Stimulated activated CD8-positive, alpha-beta memory T cell treated with anti-CD3 and anti-CD28 coated beads, Interleukin-4, amount 100 ng/mL, for 1 hour (primary cell): ENCODE data around the gene LCE3E.
"Not testable (repeated sequence)": the region's sequence is repeated elsewhere in the genome, so short reads cannot be mapped to it uniquely, and the experiment has no call there.

Experiments used
- DNase-seq, 2 donors: peaks; one replicate each; pipeline ENCODE4 v3.0.0-alpha.2; 2020; ENCODE audit warnings: low read depth in 2 of 2, low spot score in 1 of 2

The LCE3E gene, protein sequence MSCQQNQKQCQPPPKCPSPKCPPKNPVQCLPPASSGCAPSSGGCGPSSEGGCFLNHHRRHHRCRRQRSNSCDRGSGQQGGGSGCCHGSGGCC

GRCh38 chr1:152566681-152567080, at the start of gene LCE3E:
Gene LCE3E (minus strand): TSS chr1:152566780. CDS start chr1:152566208, 572 bp downstream.
- no peak for DNase-seq

DNA sequence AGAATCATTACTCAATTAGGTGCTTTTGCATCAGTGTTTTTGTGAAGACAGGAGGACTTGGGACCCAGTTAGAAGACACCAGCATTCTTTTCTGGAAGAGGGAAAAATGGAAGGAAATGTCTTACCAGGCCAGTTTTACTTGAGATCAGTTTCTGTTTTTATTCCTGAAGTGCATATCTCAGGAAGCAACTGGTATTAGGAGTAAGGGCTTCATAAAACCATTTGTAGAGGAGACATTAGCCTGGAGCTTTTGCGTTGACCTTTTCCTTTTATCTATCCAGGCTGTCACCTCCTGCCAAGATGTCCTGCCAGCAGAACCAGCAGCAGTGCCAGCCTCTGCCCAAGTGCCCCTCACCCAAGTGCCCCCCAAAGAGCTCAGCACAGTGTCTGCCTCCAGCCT, 46.9 kb upstream of the LCE3E start, which contains the start of gene LCE3B:
Gene LCE3B, plus strand, starts transcription at position 301 of the 400 bp plus-strand sequence. Its CDS starts 0 bp downstream, at position 301.
- no peak for DNase-seq

GRCh38 chr1:152599934-152600333, 33.4 kb upstream of the LCE3E start, which contains the start of gene LCE3C:
Gene LCE3C (plus strand): TSS chr1:152600234. CDS start chr1:152600732, 498 bp downstream.
- no peak for DNase-seq

DNA sequence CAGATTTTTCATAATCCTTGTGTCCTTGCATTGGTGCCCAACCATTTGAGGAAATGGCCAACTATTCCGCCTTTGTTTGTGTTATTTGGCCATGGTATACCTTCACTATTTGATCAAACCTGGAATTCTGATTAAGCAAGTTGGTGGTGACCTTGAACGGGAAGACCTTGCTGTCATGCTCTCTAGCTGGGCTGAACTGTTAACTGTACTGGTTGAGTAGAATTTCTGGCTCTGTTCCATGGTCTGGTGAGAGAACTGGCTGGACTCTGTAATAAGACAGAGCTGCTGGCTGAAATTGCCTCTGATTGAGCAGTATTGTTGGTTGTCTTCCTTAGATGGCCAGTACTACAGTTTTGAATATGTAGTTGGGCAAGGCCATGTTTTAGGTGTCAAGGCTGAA, 30.4 kb upstream of the LCE3E start:
- DNase-seq, result no peak

GRCh38 chr1:152585586-152585985, 19.0 kb upstream of the LCE3E start:
- DNase-seq, result no peak

GRCh38 chr1:152582647-152583046, 16.1 kb upstream of the LCE3E start:
- DNase-seq, result no peak

DNA sequence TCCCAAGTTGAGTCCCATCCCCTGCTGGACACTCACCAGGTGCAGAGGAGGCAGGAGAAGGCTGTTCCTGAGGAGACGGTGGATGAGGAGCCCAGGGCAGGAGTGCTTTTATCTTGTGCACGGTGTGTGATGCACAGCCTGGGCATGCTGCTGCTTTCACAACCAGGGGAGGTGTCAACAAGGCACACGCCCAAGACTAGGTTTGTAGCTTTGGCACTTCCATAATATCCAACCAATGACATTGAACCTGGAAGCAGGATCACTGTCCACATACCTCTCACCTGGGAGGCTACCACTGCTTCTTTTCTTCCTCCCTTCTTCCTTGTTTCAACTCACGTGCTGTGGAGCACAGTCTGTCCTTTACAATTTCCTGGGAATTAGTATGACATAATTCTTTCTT, 13.9 kb upstream of the LCE3E start, which contains the start of gene LCE3D:
Gene LCE3D, minus strand, starts transcription at position 84 of the 400 bp plus-strand sequence. CDS start 580 bp downstream, outside the sequence.
- DNase-seq, result no peak

- not testable (repeated sequence) for DNase-seq
These were observed 12.9 kb upstream of the LCE3E start for GRCh38 chr1:152579526-152579925.

GRCh38 chr1:152577168-152577567, 10.6 kb upstream of the LCE3E start:
- no peak for DNase-seq

DNA sequence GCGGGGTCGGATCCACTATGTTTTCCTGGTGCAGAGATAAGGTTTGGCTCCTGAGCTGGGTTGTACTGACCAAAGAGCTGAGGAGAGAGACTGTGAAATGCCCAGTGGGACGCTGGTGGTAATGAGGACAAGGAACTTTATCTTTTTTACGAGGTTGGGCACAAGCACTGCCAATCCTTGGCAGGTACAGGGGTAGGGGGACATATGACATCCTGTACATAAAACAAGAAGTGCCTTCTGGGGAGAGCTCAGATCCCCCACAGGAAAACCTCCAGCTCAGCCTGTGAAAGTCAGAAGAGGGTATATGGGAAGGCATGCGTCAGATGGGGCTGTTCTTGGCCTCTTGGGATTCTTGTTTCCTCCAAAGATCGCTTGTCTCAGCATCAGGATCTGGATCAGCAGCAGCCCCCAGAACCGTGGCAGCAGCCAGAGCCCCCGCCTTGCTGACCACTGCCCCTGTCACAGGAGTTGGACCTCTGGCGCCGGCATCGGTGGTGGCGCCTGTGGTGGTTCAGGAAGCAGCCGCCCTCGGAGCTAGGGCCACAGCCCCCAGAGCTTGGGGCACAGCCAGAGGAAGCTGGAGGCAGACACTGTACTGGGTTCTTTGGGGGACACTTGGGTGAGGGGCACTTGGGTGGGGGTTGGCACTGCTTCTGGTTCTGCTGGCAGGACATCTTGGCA, 905 bp downstream of the LCE3E start:
- DNase-seq, result no peak

- no peak for DNase-seq
These were observed 1.5 kb downstream of the LCE3E start for GRCh38 chr1:152565115-152565514.

GRCh38 chr1:152548358-152548757, 18.2 kb downstream of the LCE3E start:
- not testable (repeated sequence) for DNase-seq

DNA sequence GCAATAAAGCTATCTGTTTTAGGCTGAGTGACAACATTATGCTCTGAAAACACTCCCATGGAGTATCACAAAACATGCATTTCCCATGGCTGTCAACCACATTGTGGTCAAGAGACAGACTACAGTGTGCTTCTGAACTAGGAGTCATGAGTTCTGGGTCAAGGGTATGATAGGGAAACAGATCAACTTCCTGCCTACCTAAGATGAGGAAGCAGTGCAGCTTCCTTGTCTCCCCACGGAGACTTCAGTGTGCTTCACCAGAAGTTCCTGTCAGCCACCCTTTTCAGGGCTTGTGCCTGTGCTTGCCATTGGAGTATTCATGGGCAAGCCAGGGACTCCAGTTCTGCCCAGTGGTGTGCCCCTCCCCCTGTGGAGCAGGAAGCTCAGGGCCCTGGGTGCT, 19.9 kb downstream of the LCE3E start:
- no peak for DNase-seq

- DNase-seq, result no peak
These were observed 22.8 kb downstream of the LCE3E start for GRCh38 chr1:152543820-152544219.

DNA sequence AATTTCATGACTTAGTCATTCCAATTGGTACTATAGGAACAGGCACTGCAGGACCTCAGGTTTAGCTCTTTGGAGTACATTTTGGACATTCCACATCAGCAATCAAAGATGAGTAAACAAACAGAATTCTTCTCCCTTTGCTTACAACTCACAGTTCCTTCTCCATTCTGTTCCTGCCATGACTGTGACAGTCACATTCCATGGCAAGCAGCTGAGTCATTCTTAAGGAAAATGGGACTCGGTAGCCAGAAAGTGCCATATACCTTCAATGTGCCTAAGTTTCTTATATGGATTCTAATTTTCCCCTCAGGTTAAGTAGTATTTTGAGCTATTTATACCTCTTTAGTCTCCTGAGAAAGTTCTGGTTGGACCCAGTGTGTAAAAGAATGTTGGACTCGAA, 26.7 kb downstream of the LCE3E start:
- DNase-seq, result no peak

- DNase-seq, result no peak
These were observed 29.1 kb downstream of the LCE3E start for GRCh38 chr1:152537496-152537895.

DNA sequence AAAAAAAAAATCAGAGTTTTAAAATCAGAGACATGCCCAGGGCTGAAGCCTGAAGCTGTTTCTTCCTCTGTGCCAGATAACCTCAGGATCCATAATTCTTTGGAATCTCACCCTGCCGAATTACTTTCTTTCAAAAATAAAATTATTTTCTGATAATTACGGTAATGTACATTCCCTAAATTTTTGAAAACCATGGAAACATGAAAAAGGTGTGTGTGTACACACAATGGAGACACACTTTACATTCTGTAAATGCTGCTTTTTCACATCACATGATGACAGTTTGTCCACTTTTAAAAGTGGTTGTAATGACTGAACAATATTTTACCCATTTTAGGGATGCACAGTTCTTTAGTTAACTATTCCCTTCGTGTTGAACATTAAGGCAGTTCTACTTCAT, 30.8 kb downstream of the LCE3E start:
- no peak for DNase-seq

DNA sequence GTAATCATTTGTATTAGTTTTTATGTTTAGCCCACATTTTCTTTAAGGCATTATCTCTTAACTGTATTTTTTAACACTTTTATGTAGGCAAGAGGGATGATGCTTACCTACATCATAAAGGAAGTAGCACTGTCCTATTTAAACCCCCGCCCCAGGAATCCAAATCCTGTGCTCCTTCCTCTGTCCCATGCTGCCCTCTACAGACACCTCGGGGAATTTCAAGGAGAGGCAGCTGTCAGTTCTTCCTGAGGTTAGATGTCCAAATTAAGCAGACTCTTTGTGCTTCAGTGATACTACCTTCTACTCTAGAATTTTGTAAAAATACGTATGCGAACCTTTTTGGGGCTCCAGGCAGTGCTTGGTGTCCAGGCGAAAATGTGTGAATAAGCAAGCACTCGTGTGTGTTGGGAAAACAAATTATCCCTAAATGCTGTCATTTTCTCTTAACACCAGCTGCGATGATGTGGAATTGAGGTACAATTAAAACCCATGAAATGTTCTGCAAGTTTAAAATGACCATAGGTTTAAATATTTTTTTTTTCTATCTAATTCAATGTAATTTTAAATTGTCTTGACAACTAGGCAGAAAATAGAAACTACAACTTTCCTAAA, 33.1 kb downstream of the LCE3E start:
- DNase-seq, result no peak

GRCh38 chr1:152525080-152525641, 41.4 kb downstream of the LCE3E start:
- DNase-seq, result no peak

- DNase-seq, result no peak
These were observed 46.0 kb downstream of the LCE3E start for GRCh38 chr1:152520561-152521090.

GRCh38 chr1:152519851-152520250, 46.7 kb downstream of the LCE3E start:
- no peak for DNase-seq
